Osteoblast (primary cell): Measurements from ENCODE around the gene SELPLG. TPM values are rescaled to one million over a fixed set of nuclear protein-coding genes. Genes with fewer than 3 reads are reported as not detected.

Experiments used
- DNase-seq: peaks from one replicate; pipeline ENCODE4 v3.0.0; 2011; ENCODE audit warnings: low spot score, mixed read lengths; ENCODE audit not compliant: insufficient read length; ENCODE audit errors: missing footprints
- H2AFZ ChIP-seq: 2 replicates; pipeline ENCODE4 v1.6.0; 2011; ENCODE audit warnings: mild to moderate bottlenecking, low read length
- H3K27ac ChIP-seq: 2 replicates; pipeline ENCODE4 v1.5.1; 2011; ENCODE audit warnings: mild to moderate bottlenecking, low read depth, low read length, moderate library complexity
- H3K27me3 ChIP-seq: 2 replicates; pipeline ENCODE4 v1.6.0; 2012; ENCODE audit warnings: mild to moderate bottlenecking, control low read depth, inconsistent platforms, low read length, moderate library complexity; ENCODE audit not compliant: insufficient read depth
- H3K36me3 ChIP-seq: 2 replicates; pipeline ENCODE4 v1.5.1; 2011; ENCODE audit warnings: mild to moderate bottlenecking, low read length, control low read depth, moderate library complexity; ENCODE audit not compliant: insufficient read depth
- H3K4me1 ChIP-seq: 2 replicates; pipeline ENCODE4 v1.5.1; 2011; ENCODE audit warnings: mild to moderate bottlenecking, low read length, control low read depth, moderate library complexity; ENCODE audit not compliant: insufficient read depth
- H3K4me2 ChIP-seq: 2 replicates; pipeline ENCODE4 v1.6.0; 2011; ENCODE audit warnings: mild to moderate bottlenecking, low read length; ENCODE audit not compliant: insufficient read depth
- H3K4me3 ChIP-seq: fragments of 200-600 bp; sonication (generic); 3 replicates; pipeline ENCODE4 v1.5.1; 2012; ENCODE audit warnings: mild to moderate bottlenecking, low read length, inconsistent platforms; ENCODE audit not compliant: insufficient read depth
- H3K79me2 ChIP-seq: 2 replicates; pipeline ENCODE4 v1.6.0; 2012; ENCODE audit warnings: mild to moderate bottlenecking, low read length, control low read depth, inconsistent platforms; ENCODE audit not compliant: insufficient read depth
- H3K9me3 ChIP-seq: 2 replicates; pipeline ENCODE4 v1.5.1; 2011; ENCODE audit warnings: low read depth, low read length, control low read depth
- H4K20me1 ChIP-seq: 2 replicates; pipeline ENCODE4 v1.6.0; 2012; ENCODE audit warnings: mild to moderate bottlenecking, low read length, control low read depth; ENCODE audit not compliant: insufficient read depth
- CTCF ChIP-seq: IDR thresholded peaks from 2 replicates; pipeline ENCODE4 v1.5.1; 2011; ENCODE audit warnings: mild to moderate bottlenecking, low read depth, low read length, moderate library complexity; ENCODE audit errors: extremely low read depth
- total RNA-seq: library from RNA; depleted of rRNA; stranded (reverse); fragments of >200 nt; gene quantifications from 2 replicates; pipeline ENCODE4 v1.2.3, GENCODE V29; 2012

SELPLG gene
- total RNA-seq, 1 donor: 1.1 TPM

DNA sequence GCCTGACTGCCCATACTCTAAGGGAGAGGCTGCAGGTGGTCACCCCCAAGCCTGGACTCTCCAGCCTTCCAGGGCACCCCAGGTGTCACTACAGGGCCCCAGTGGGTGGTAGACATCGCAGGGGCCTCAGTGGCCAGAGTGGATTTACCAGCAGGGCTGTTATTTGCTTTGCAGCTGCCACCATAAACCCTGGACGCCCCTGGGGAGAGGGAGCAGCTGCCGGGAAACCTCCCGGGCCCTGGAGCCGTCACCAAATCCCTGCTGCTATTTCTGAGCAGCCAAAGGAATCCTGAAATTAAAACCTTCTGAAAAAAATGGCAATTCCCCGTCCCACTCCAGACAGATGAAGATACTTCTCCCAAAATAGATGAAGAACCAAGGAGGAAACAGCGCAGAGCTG lies 49.7 kb downstream of the SELPLG start:
- Histone ChIP-seq H3K36me3 (no peaks in the 10 kb centered on the region), H3K4me1 (no peaks in the 10 kb centered on the region), H3K79me2 (no peaks in the 10 kb centered on the region), H3K4me2 (no peak overlapping the region), H3K27me3 (no peaks in the 10 kb centered on the region), H3K9me3 (no peaks in the 10 kb centered on the region), H3K4me3 (no peak overlapping the region), H3K27ac (no peak overlapping the region), H4K20me1 (no peaks in the 10 kb centered on the region), H2AFZ (no peak overlapping the region)
- no peak for TF ChIP-seq CTCF
- DNase-seq: peak; percentile 82

DNA sequence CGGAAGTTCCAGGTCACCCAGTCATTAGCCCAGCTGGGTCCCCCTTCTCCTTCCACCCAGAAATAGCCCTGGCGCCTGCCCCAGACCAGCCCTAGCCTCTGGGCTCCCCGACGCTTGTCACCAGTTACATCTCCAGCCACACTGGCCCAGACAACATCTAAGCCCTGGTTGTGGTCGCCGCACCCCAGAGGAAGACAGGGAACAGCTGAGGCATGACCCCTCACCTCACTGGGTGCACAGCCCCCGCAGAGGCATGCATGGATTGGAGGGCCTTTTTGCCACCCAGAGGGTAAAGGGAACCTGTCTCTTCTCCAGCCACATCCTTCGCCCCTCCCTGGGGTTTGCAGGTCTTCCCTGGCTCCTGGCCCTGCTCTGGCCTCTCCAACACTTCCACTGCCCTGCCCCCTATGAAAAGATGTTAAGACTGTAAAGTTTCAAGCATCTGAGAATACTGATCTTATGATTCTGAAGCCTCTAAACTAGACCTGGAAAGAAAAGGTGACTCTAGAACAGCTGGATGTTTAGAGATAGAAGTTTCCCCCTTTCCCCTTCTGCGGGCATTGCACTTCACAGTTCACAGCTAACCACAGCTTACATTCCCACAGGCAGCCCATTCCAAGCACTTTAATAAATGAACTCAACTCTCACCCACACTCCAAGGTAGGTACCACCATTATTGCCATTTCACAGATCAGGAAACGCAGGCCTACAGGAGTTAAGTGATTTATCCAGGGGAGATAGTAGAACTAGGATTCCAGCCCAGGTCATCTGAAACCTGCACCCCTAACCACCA lies 50.5 kb downstream of the SELPLG start:
- Histone ChIP-seq H3K9me3 (no peaks in the 10 kb centered on the region), H3K4me3 (no peak overlapping the region), H3K4me1 (no peaks in the 10 kb centered on the region), H3K36me3 (no peaks in the 10 kb centered on the region), H3K27ac (no peak overlapping the region), H3K79me2 (no peaks in the 10 kb centered on the region), H4K20me1 (no peaks in the 10 kb centered on the region), H3K4me2 (no peak overlapping the region), H3K27me3 (no peaks in the 10 kb centered on the region), H2AFZ (no peak overlapping the region)
- TF ChIP-seq CTCF: no peak
- DNase-seq: peak; percentile 65

GRCh38 chr12:108582509-108582908 lies 51.2 kb downstream of the SELPLG start:
- Histone ChIP-seq H4K20me1 (no peaks in the 10 kb centered on the region), H3K36me3 (no peaks in the 10 kb centered on the region), H3K4me3 (no peak overlapping the region), H3K4me2 (no peak overlapping the region), H2AFZ (no peak overlapping the region), H3K4me1 (no peaks in the 10 kb centered on the region), H3K27me3 (no peaks in the 10 kb centered on the region), H3K79me2 (no peaks in the 10 kb centered on the region), H3K27ac (no peak overlapping the region), H3K9me3 (no peaks in the 10 kb centered on the region)
- no peak for TF ChIP-seq CTCF
- DNase-seq: peak; percentile 58

DNA sequence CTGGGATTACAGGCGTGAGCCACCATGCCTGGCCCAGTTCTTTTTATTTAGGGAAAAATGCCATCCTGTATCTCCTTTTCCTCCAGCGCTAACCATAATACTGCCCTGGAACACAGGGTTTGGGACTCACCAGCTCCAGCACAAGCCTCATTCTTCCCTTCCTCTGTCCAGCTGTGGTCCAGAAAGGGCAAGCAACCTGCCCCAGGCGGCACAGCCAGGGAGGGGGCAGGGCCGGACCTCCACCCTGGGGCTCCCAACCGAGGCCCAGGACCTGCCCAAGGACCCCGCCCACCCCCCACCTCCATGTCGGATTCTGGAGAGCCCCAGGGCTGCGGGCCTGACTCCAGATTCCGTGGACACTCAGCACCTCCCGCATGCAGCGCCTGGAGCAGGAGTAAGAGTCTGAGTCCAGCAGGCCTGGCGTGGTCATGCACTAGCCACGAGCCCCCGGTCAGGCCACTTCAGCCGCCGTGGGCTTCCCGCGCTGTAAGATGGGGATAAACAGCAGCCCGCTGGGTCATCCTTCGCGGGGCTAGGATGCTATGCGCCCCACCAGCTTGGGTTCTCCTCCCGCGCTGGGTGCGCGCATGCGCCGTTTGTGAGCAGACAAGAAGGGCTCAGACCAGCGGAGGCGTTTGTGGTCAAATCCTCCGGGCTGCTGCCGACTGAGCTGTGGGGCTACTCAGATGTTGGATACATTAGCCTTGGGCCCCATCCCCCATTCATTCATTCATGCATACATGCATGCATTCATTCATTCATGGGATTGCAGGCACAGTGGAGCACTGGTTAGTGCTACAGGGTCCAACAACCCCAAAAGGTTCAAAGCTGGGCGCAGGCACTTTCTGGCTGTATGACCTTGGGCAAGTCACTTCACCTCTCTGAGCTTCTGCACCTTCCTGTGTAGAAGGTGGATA lies 52.1 kb downstream of the SELPLG start:
- Histone ChIP-seq H2AFZ (no peak overlapping the region), H4K20me1 (no peaks in the 10 kb centered on the region), H3K27ac (no peak overlapping the region), H3K9me3 (no peaks in the 10 kb centered on the region), H3K4me3 (no peak overlapping the region), H3K4me1 (peaks cover 2% of the 10 kb centered on the region), H3K27me3 (no peaks in the 10 kb centered on the region), H3K4me2 (no peak overlapping the region), H3K79me2 (no peaks in the 10 kb centered on the region), H3K36me3 (no peaks in the 10 kb centered on the region)
- no peak for DNase-seq
- no peak for TF ChIP-seq CTCF
